ENCODE results near the gene SH3RF3. TPM values are rescaled to one million over a fixed set of nuclear protein-coding genes. Genes with fewer than 3 reads are reported as not detected.

SH3RF3 gene
- total RNA-seq, 2 donors from 2014 or later: 1.3 to 2.7 TPM

- ATAC-seq: no peak
- intact Hi-C loops (cut with DNase I, micrococcal nuclease): no loop called here
- DNase-seq: no peak
These were observed 321.7 kb downstream of the SH3RF3 start for GRCh38 chr2:109450574-109451273.

- intact Hi-C loops (cut with DNase I, micrococcal nuclease): no loop called here
- ATAC-seq (no peak), DNase-seq (no peak)
These were observed 322.7 kb downstream of the SH3RF3 start for GRCh38 chr2:109451671-109452070.

GRCh38 chr2:109452318-109453305 is 323.6 kb downstream of the SH3RF3 start:
- intact Hi-C loops (cut with DNase I, micrococcal nuclease): no loop called here
- DNase-seq (no peak), ATAC-seq (no peak)

- intact Hi-C loops (cut with DNase I, micrococcal nuclease): no loop called here
- DNase-seq (no peak), ATAC-seq (no peak)
These were observed 324.5 kb downstream of the SH3RF3 start for GRCh38 chr2:109453371-109453995.

- intact Hi-C loops (cut with DNase I, micrococcal nuclease): no loop called here
- DNase-seq: no peak
- no peak for ATAC-seq
These were observed 325.3 kb downstream of the SH3RF3 start for GRCh38 chr2:109454304-109454703.

- intact Hi-C loops (cut with DNase I, micrococcal nuclease): no loop called here
- ATAC-seq (no peak), DNase-seq (no peak)
These were observed 325.9 kb downstream of the SH3RF3 start for GRCh38 chr2:109454765-109455394.

DNA sequence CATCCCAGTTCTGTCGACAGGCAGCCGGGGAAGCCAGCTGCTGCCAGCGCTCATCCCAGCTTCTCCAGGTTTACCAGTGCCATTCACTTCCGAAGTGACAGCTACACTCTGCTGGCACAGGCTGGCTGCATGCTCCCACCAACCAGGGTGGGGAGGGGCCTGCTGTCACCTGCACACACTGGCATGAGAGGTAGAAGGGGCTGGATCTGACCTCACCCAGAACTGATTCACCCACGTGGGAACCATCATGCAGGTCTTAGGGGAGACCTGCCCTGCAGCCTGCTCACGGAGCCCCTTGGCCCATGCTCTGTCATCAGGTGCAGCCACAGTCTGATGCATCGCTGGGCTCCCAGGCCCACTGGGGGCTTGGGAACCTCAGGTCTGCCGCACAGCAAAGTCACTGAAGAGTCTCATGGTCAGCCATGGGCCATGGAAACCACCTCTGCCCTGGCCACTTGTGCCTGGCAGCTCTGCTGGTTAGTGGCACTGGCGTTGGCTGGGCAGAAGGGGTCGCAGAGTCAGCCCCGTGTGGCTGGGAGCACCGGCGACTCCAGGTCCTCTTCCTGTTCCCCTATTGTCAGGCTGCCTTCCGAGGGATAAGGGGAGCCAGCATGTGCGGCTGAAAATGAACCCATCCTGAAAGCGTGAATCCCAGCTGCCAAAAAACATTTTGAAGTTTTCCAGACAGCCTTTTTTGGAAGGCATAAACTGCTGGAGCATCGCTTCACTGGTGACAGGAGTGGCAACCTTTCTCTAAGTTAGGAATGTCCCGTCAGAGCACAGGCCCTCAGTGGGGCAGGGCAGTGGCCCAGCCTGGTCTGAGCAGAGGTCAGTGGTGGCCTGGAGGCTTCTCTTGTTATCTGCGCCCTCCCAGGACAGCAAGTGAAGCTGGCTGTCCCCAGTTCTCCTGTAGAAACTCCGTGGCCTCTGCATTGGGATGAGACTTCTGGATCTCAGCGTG is 327.0 kb downstream of the SH3RF3 start:
- DNase-seq (no peak), ATAC-seq (no peak)
- intact Hi-C loops (cut with DNase I, micrococcal nuclease): no loop called here

DNA sequence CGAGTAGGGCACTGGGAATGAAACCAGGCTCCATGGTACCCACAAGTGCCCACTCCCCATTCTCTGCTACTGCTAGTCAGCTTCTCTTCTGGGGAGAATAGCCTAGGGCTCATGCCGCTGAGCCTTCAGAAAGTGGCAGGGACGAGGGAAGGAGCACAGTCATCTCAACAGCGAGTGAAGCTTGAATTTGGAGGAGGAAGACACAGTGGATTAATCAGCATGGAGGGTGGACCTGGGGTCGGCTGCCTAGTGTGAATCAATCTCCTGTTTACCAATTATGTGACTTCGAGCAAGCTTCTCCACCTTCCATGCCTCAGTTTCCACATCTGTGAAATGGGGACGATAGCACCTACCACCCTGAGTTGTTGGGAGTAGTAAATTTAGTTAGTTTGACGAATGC is 327.8 kb downstream of the SH3RF3 start:
- no peak for ATAC-seq
- DNase-seq: no peak
- intact Hi-C loops (cut with DNase I, micrococcal nuclease): no loop called here

- DNase-seq: no peak
- intact Hi-C loops (cut with DNase I, micrococcal nuclease): no loop called here
- ATAC-seq: no peak
These were observed 328.4 kb downstream of the SH3RF3 start for GRCh38 chr2:109457366-109457765.

DNA sequence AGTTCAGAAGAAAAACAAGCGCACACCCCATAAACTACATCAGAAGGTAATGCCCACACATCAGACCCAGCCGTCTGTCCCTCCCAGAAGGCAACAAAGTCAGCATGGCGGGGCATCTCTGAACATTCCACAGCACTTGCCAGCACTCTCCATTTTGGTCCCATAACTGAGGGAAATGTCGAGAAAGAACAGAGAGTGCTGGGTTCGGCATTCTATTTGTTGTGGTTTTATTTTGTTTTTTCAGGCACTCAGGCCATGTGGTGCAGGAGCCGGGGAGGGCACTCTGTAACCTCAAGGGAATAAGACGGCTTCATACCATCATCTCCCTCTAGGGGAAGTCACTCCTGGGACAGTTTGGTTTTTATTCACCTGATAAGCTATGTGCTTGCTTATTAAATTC is 328.8 kb downstream of the SH3RF3 start:
- intact Hi-C loops (cut with DNase I, micrococcal nuclease): no loop called here
- ATAC-seq: no peak
- no peak for DNase-seq

DNA sequence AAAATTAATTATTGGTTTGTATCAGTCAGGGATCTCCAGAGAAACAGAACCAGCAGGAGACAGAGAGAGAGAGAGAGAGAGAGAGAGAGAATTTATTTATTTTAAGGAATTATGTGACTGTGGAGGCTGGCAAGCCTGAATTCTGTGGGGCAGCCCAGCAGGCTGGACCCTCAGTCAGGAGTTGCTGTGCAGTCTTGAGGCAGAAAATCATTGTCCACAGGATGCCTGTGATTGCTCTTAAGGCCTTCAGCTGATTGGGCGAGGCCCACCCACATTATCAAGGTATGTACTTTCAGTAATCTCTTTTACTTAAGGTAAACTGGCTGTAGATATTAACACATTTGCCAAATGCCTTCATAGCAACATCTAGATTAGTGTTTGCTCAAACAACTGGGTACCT is 329.5 kb downstream of the SH3RF3 start:
- no peak for ATAC-seq
- DNase-seq: no peak
- intact Hi-C loops (cut with DNase I, micrococcal nuclease): no loop called here

DNA sequence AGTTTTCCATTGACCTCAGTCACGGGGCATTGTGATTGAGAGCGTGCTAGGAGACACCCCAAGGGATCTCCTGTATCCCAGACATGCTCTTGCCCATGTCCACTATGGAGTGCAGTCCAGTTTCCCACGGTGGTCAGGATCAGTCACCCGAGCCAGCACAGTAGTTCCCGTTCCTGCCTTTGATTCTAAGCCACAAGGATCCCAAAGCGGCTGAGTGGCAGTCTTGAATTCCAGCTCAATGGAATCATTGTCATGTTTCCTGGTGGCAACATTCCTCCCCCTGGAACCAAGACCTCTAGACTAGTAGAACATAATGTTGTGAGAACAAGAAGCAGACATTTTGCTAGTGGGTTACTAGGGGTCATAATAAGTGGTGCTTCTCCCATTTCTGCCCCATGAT is 330.5 kb downstream of the SH3RF3 start:
- DNase-seq (no peak), ATAC-seq (no peak)
- intact Hi-C loops (cut with DNase I, micrococcal nuclease): no loop called here

- intact Hi-C loops (cut with DNase I, micrococcal nuclease): no loop called here
- ATAC-seq (no peak), DNase-seq (no peak)
These were observed 331.7 kb downstream of the SH3RF3 start for GRCh38 chr2:109460553-109461324.

DNA sequence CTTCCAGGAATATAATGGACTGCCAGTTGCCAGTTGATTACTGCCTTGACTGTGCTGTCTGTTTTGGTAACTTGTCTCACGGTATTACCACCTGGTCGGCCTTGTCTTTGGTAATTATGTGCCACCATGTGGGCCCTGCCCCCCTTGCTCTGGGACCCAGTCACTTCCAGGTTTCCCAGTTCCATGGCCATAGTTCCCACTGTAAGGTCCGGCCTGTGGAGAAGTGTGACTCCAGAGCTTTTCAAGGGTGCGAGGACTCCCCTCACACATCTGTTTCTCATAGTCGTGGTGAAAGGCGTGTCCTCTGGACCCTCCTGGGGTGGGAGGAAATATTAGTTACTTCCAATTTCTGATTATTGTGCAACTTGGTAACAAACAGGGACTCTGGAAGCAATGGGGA is 334.2 kb downstream of the SH3RF3 start:
- ATAC-seq: no peak
- no peak for DNase-seq
- intact Hi-C loops (cut with DNase I, micrococcal nuclease): no loop called here

GRCh38 chr2:109463891-109464290 is 334.9 kb downstream of the SH3RF3 start:
- intact Hi-C loops (cut with DNase I, micrococcal nuclease): no loop called here
- no peak for ATAC-seq
- DNase-seq: no peak

- DNase-seq: peak in 1 of 2 donors; percentile 10
- intact Hi-C loops (cut with DNase I, micrococcal nuclease): no loop called here
- ATAC-seq: no peak
These were observed 337.9 kb downstream of the SH3RF3 start for GRCh38 chr2:109466674-109467575.

Measured in left colon (tissue), 2 donors.